NT2/D1 (cell line): Measurements from ENCODE around the gene EPHA6.

Source experiments
- SUZ12 ChIP-seq: IDR thresholded peaks from 2 replicates; pipeline ENCODE4 v1.6.1; 2011; ENCODE audit not compliant: insufficient read length, insufficient read depth; ENCODE audit errors: extremely low read depth
- YY1 ChIP-seq: IDR thresholded peaks from 2 replicates; pipeline ENCODE4 v1.6.1; 2011; ENCODE audit not compliant: insufficient read length, insufficient read depth
- ZNF274 ChIP-seq: IDR thresholded peaks from 2 replicates; pipeline ENCODE4 v1.6.1; 2011; ENCODE audit warnings: mild to moderate bottlenecking, low read depth, low read length

- TF ChIP-seq YY1: no peak
- no peak for TF ChIP-seq ZNF274
- no peak for TF ChIP-seq SUZ12
Measured at GRCh38 chr3:96831175-96831574, 16.8 kb downstream of the EPHA6 start.
